Measurements from ENCODE around the gene ANK2.

ANK2 gene

GRCh38 chr4:113162089-113162488, 112.6 kb downstream of the ANK2 start:
- Histone ChIP-seq H3K18ac (ENCODE audit: low read length) (no peak overlapping the region), H2BK15ac (replicated peaks; ENCODE audit: low read depth) (no peak overlapping the region), H3K4me1 (ENCODE audit: control insufficient read depth, low read depth, low read length) (peaks cover 2% of the 10 kb centered on the region), H3K79me2 (ENCODE audit: control insufficient read depth, insufficient read depth, low read length) (no peaks in the 10 kb centered on the region), H3K79me1 (ENCODE audit: low read length) (no peaks in the 10 kb centered on the region), H2BK120ac (ENCODE audit: low read depth, low read length) (no peak overlapping the region), H3K36me3 (ENCODE audit: control insufficient read depth, insufficient read depth, low read length) (no peaks in the 10 kb centered on the region), H4K8ac (ENCODE audit: low read depth, low read length) (no peak overlapping the region), H3K27me3 (ENCODE audit: insufficient read depth, low read length, poor library complexity) (no peaks in the 10 kb centered on the region), H3K56ac (ENCODE audit: low read length) (no peak overlapping the region), H2AK5ac (ENCODE audit: low read length) (no peak overlapping the region), H3K4me2 (ENCODE audit: low read length) (no peak overlapping the region), H3K4ac (ENCODE audit: low read depth, low read length) (no peak overlapping the region), H3K4me3 (ENCODE audit: low read length) (no peak overlapping the region), H3K9ac (ENCODE audit: low read length) (no peak overlapping the region), H4K5ac (ENCODE audit: low read length) (no peak overlapping the region), H2BK5ac (ENCODE audit: low read length) (no peak overlapping the region), H3K23ac (ENCODE audit: low read length) (no peak overlapping the region), H3K27ac (ENCODE audit: low read depth, low read length) (no peak overlapping the region)
- no CpG with 5 or more reads among the region's 1 CpG for WGBS (ENCODE audit: extremely low coverage, insufficient coverage, low lambda C conversion rate)
- DNase-seq: no peak

- no peak overlapping the region for H3K4me3 ChIP-seq (ENCODE audit: low read length)
- H4K8ac ChIP-seq (ENCODE audit: low read depth, low read length): no peak overlapping the region
- H3K79me2 ChIP-seq (ENCODE audit: control insufficient read depth, insufficient read depth, low read length): no peaks in the 10 kb centered on the region
- no peak overlapping the region for H3K9ac ChIP-seq (ENCODE audit: low read length)
- no peak overlapping the region for H3K4ac ChIP-seq (ENCODE audit: low read depth, low read length)
- H3K79me1 ChIP-seq (ENCODE audit: low read length): no peaks in the 10 kb centered on the region
- H3K18ac ChIP-seq (ENCODE audit: low read length): no peak overlapping the region
- H3K56ac ChIP-seq (ENCODE audit: low read length): no peak overlapping the region
- H2AK5ac ChIP-seq (ENCODE audit: low read length): no peak overlapping the region
- H3K27ac ChIP-seq (ENCODE audit: low read depth, low read length): no peak overlapping the region
- H2BK5ac ChIP-seq (ENCODE audit: low read length): no peak overlapping the region
- no peak overlapping the region for H3K4me2 ChIP-seq (ENCODE audit: low read length)
- WGBS (ENCODE audit: extremely low coverage, insufficient coverage, low lambda C conversion rate): no CpG with 5 or more reads among the region's 5 CpGs
- H4K5ac ChIP-seq (ENCODE audit: low read length): no peak overlapping the region
- no peaks in the 10 kb centered on the region for H3K36me3 ChIP-seq (ENCODE audit: control insufficient read depth, insufficient read depth, low read length)
- H2BK15ac ChIP-seq (replicated peaks; ENCODE audit: low read depth): no peak overlapping the region
- no peak overlapping the region for H3K23ac ChIP-seq (ENCODE audit: low read length)
- H3K27me3 ChIP-seq (ENCODE audit: insufficient read depth, low read length, poor library complexity): no peaks in the 10 kb centered on the region
- DNase-seq: peak; percentile 87
- H2BK120ac ChIP-seq (ENCODE audit: low read depth, low read length): no peak overlapping the region
- H3K4me1 ChIP-seq (ENCODE audit: control insufficient read depth, low read depth, low read length): no peaks in the 10 kb centered on the region
These were observed 119.9 kb downstream of the ANK2 start for GRCh38 chr4:113169368-113169767.

GRCh38 chr4:113170115-113170804, 120.8 kb downstream of the ANK2 start:
- Histone ChIP-seq H4K5ac (ENCODE audit: low read length) (no peak overlapping the region), H3K4me3 (ENCODE audit: low read length) (no peak overlapping the region), H3K56ac (ENCODE audit: low read length) (no peak overlapping the region), H2AK5ac (ENCODE audit: low read length) (no peak overlapping the region), H3K79me1 (ENCODE audit: low read length) (no peaks in the 10 kb centered on the region), H3K27me3 (ENCODE audit: insufficient read depth, low read length, poor library complexity) (no peaks in the 10 kb centered on the region), H3K79me2 (ENCODE audit: control insufficient read depth, insufficient read depth, low read length) (no peaks in the 10 kb centered on the region), H3K36me3 (ENCODE audit: control insufficient read depth, insufficient read depth, low read length) (no peaks in the 10 kb centered on the region), H2BK120ac (ENCODE audit: low read depth, low read length) (no peak overlapping the region), H3K27ac (ENCODE audit: low read depth, low read length) (no peak overlapping the region), H2BK15ac (replicated peaks; ENCODE audit: low read depth) (no peak overlapping the region), H4K8ac (ENCODE audit: low read depth, low read length) (no peak overlapping the region), H3K23ac (ENCODE audit: low read length) (no peak overlapping the region), H3K4me2 (ENCODE audit: low read length) (no peak overlapping the region), H3K18ac (ENCODE audit: low read length) (no peak overlapping the region), H3K9ac (ENCODE audit: low read length) (no peak overlapping the region), H3K4me1 (ENCODE audit: control insufficient read depth, low read depth, low read length) (no peaks in the 10 kb centered on the region), H3K4ac (ENCODE audit: low read depth, low read length) (no peak overlapping the region), H2BK5ac (ENCODE audit: low read length) (no peak overlapping the region)
- WGBS (ENCODE audit: extremely low coverage, insufficient coverage, low lambda C conversion rate): no CpG with 5 or more reads among the region's 5 CpGs
- DNase-seq: no peak

- H3K4ac ChIP-seq (ENCODE audit: low read depth, low read length): no peak overlapping the region
- no peaks in the 10 kb centered on the region for H3K79me1 ChIP-seq (ENCODE audit: low read length)
- DNase-seq: no peak
- WGBS (ENCODE audit: extremely low coverage, insufficient coverage, low lambda C conversion rate): no CpG with 5 or more reads among the region's 2 CpGs
- H3K9ac ChIP-seq (ENCODE audit: low read length): no peak overlapping the region
- H2BK120ac ChIP-seq (ENCODE audit: low read depth, low read length): no peak overlapping the region
- no peaks in the 10 kb centered on the region for H3K36me3 ChIP-seq (ENCODE audit: control insufficient read depth, insufficient read depth, low read length)
- H3K4me2 ChIP-seq (ENCODE audit: low read length): no peak overlapping the region
- no peaks in the 10 kb centered on the region for H3K4me1 ChIP-seq (ENCODE audit: control insufficient read depth, low read depth, low read length)
- no peak overlapping the region for H3K23ac ChIP-seq (ENCODE audit: low read length)
- H3K79me2 ChIP-seq (ENCODE audit: control insufficient read depth, insufficient read depth, low read length): no peaks in the 10 kb centered on the region
- no peak overlapping the region for H2AK5ac ChIP-seq (ENCODE audit: low read length)
- no peak overlapping the region for H3K56ac ChIP-seq (ENCODE audit: low read length)
- H2BK5ac ChIP-seq (ENCODE audit: low read length): no peak overlapping the region
- H3K27ac ChIP-seq (ENCODE audit: low read depth, low read length): no peak overlapping the region
- no peak overlapping the region for H4K5ac ChIP-seq (ENCODE audit: low read length)
- no peak overlapping the region for H2BK15ac ChIP-seq (replicated peaks; ENCODE audit: low read depth)
- no peak overlapping the region for H4K8ac ChIP-seq (ENCODE audit: low read depth, low read length)
- no peaks in the 10 kb centered on the region for H3K27me3 ChIP-seq (ENCODE audit: insufficient read depth, low read length, poor library complexity)
- H3K18ac ChIP-seq (ENCODE audit: low read length): no peak overlapping the region
- no peak overlapping the region for H3K4me3 ChIP-seq (ENCODE audit: low read length)
These were observed 121.5 kb downstream of the ANK2 start for GRCh38 chr4:113170805-113171468.

- Histone ChIP-seq H2BK120ac (ENCODE audit: low read depth, low read length) (no peak overlapping the region), H3K18ac (ENCODE audit: low read length) (no peak overlapping the region), H3K79me2 (ENCODE audit: control insufficient read depth, insufficient read depth, low read length) (no peaks in the 10 kb centered on the region), H2BK15ac (replicated peaks; ENCODE audit: low read depth) (no peak overlapping the region), H4K8ac (ENCODE audit: low read depth, low read length) (no peak overlapping the region), H3K36me3 (ENCODE audit: control insufficient read depth, insufficient read depth, low read length) (no peaks in the 10 kb centered on the region), H3K79me1 (ENCODE audit: low read length) (no peaks in the 10 kb centered on the region), H3K9ac (ENCODE audit: low read length) (no peak overlapping the region), H3K56ac (ENCODE audit: low read length) (no peak overlapping the region), H3K27ac (ENCODE audit: low read depth, low read length) (no peak overlapping the region), H3K4me3 (ENCODE audit: low read length) (no peak overlapping the region), H3K4ac (ENCODE audit: low read depth, low read length) (no peak overlapping the region), H4K5ac (ENCODE audit: low read length) (no peak overlapping the region), H3K4me2 (ENCODE audit: low read length) (no peak overlapping the region), H3K4me1 (ENCODE audit: control insufficient read depth, low read depth, low read length) (no peaks in the 10 kb centered on the region), H3K27me3 (ENCODE audit: insufficient read depth, low read length, poor library complexity) (no peaks in the 10 kb centered on the region), H3K23ac (ENCODE audit: low read length) (no peak overlapping the region), H2AK5ac (ENCODE audit: low read length) (no peak overlapping the region), H2BK5ac (ENCODE audit: low read length) (no peak overlapping the region)
- WGBS (ENCODE audit: extremely low coverage, insufficient coverage, low lambda C conversion rate): no CpG with 5 or more reads among the region's 5 CpGs
- no peak for DNase-seq
These were observed 123.8 kb downstream of the ANK2 start for GRCh38 chr4:113173126-113173792.
